ENCODE measurements around the gene PTPRN2.

PTPRN2 gene

GRCh38 chr7:157560258-157560654 is 1027.4 kb downstream of the PTPRN2 start:
- no peak for DNase-seq

DNA sequence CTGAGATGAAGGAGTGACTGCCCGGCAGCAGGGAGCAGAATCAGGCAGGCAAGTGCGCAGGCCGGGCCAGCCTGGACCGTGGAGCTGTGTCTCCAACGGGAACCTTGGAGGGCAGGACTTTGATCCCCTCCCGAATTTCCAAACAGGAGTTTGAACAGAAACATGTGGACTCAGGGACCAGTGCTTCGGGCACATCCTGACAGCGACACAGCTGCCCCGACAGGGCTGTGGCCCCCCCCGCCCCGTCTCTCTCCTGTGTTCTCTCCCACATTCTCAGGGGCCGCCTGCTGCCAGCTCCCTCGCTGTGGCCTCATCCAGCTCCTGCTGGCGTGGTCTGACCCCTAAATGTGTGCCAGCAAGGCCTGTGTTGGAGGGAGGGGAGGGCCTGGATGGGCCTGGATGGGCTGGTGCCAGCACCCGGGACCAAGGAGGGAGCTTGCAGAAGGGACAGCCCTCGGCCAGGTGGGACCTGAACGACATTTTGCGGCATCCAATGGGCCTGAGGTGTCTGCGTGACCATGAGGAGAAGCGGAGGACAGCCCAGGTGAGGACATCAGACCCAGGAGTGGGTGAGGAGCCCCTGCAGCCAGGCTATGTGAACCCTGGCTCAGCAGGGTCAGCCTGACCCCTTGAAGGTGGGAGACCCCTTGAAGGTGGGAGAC is 1027.9 kb downstream of the PTPRN2 start:
- DNase-seq: no peak

DNA sequence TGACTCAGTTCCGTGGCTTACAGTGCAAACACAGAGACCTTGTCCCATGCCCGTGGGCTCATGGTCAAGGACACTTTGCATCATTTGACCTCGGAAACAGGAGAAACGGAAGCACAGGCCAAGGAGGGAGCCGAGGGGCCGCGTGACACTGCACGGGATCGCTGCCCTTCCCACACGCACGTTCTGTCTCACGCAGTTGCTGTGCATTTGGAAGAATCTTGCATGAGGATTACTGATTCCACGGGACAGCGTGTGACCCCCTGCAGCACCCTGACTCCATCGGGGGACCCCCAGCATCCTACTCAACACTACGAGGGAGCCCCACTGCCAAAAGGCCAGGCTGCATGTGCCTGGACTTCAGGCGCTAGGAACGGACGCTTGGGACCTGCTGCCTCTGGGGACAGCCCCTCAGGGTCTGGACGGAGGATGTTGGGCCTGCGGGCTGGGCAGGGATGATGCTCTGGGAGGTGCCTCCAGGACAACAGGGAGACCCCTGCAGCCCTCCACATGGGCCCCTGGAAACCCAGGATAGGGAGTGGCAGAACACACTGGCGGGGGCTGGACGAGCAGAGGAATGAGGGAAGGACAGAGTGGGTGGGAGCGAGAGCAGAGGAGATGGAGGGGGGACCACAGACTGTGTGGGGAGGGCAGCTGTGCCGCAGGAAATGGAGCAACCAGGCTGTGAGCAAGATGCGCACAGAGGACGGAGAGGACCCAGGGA is 1028.6 kb downstream of the PTPRN2 start:
- DNase-seq: no peak

DNA sequence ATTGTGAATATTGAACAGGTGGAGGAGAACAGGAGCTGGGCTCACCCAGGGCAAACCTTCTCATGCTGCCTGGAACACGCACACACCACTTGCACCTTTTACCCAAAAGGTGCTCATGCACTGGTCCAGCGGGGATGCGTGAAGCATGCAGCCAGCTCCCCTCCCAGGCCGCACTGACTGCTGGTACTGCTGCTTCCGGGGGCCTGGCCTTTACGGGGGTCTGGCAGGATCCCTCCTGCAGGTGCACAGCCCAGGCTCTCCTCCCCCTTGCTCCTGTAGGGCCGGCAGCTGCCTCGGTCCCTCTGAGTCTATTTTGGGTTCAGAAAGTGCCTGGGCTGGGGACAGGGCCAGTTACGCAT is 1029.1 kb downstream of the PTPRN2 start:
- DNase-seq: no peak

DNA sequence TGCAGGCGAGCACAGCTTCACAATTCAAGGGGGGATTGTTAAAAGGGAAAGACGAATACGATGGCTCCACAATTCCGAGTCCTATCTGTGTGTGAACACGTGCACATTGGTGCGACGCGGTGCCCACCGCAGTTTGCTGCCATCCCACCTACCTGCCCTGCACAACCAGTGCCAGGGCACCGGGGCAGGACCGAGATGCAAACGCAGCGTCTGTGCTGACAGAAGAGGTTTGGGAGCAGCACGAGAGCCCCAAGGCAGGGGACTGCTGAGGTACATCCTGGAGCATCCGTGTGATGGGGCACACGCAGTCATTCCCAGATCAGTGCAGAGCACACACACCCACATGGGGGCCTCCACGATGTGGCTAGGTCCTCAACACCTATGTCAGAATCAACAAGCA is 1029.6 kb downstream of the PTPRN2 start:
- DNase-seq: no peak

GRCh38 chr7:157557263-157557662 is 1030.4 kb downstream of the PTPRN2 start:
- no peak for DNase-seq

GRCh38 chr7:157556642-157556944 is 1031.0 kb downstream of the PTPRN2 start:
- no peak for DNase-seq

DNA sequence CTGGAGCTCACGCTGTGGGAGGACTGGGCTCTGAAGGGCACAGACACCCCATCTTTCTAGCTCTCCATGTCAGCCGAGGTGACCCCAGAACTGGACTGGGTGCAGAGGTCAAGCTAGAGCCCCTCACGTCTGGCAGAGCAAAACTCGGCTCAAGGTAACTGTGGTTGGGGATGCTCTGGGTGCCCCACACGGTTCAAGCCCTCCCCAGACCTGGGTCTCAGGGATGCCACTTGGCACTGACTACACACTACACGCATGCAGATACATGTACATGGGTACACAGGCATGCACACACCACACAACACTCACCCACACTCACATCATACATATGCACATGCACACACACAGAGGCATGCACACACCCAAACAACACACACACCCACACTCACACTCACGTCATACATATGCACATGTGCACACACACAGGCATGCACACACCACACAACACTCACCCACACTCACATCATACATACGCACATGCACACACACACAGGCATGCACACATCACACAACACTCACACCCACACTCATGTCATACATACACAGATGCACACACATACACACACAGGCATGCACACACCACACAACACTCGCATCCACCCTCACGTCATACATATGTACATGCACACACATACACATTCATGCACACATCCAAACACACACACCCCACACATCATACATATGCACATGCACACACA is 1031.5 kb downstream of the PTPRN2 start:
- DNase-seq: no peak

- no peak for DNase-seq
Observed at GRCh38 chr7:157555313-157555712, 1032.3 kb downstream of the PTPRN2 start.

DNA sequence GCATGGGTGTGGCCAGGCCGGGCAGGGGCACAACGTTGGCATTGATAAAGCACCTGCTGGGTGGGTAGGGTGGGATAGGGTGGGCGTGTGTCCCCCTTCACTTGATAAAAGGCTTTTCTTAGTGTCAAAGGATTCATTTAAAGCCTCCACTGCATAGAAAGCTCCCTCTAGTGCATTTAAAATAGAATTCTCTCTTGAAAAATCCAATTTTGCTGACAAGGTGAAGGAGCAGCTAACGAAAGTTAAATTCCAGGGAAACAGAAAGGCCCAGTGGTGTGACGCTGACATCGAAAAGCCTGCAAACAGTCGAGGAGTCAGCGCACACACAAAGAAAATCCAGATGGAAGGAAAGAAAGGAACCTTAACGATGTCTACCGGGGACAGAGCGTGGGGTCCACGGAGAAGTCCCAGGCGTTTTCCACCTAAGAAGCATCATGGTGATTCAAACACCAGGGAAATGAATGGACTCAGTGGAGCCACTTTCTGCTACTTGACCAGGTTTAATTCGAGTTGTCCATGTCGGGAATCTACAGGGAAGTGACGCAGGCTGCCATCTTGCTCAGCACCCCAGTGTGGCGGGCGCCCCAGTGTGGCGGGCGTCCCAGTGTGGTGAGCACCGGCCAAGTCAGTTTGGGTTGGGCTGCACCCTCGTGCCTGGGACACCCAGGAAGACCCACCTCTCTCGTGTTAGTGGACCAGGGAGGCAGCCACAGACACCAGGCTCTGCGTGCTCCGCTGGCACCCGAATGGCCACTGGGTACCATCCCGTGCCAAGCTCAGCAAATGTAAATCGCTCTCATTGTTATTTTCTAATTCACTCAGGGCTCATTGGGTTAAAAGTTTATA is 1033.0 kb downstream of the PTPRN2 start:
- DNase-seq: no peak

DNA sequence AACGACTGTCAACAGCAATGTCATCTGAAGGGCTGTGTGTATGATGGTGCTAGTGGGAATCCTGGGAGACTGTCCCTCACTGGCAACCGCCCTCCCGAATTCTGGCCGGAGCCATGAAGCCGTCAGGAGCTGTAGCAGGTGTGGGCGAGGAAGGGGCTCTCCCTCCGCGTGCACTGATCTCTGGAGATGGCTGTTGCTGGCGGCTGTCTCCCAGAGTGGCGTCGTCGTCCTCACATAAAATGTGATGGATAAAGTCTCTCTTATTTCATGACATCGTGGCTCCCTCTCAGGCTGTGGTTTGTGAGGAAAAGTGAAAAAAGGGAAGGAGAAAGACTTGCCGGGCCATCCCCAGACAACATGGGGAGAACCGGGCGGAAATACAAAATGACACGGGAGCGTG is 1034.4 kb downstream of the PTPRN2 start:
- DNase-seq: no peak

DNA sequence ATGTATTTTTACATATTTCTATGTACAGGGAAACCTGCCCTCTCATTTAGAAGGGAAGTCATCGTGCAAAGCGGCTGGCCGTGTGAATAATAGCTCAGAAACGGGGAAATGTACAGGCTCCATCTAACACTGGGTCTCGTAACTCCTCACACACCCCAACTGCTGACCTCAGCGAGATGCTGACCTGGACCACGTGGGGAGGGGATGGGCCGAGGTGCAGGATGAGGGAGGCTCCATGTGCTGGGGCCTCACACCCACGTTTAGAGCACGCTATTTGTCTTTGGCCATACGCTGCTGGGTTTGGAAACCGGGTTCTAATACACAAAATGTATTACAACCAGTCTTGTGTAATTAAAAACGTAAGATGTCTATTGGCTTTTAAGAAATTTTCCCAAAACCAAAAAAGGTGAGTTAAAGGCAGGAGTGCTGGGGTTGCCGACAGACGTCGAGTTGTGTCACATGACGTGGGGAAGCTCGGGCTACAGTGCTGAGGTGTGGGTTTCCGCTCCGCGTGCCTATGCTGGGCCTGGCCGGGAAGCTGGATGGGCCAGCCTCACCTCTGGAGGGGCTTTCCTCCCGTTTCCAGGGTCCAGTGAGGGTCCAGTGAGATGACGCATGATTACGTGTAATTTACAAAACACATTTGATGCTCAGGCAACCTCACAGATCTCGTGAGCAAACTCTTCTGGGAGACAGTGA is 1035.2 kb downstream of the PTPRN2 start:
- DNase-seq: no peak

DNA sequence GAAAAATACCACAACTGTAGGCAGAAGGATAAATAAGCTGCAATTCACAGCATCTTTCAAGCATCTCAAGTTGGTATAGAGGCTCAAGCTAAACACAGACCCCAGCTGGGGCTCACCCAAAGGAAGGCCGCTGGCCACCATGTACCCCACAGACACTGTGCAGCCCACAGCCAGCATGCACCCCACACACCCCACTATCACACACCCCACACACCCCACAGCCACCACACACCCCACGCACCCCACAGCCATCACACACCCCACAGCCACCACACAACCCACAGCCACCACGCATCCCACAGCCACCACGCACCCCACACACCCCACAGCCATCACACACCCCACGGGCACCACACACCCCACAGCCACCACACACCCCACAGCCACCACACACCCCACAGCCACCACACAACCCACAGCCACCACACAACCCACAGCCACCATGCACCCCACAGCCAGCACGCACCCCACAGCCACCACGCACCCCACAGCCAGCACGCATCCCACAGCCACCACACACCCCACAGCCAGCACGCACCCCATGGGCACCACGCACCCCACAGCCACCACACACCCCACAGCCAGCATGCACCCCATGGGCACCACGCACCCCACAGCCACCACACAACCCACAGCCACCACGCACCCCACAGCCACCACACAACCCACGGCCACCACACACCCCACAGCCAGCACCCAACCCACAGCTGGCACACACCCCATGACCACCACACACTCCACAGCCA is 1036.1 kb downstream of the PTPRN2 start:
- DNase-seq: no peak

GRCh38 chr7:157550300-157551275 is 1037.0 kb downstream of the PTPRN2 start:
- no peak for DNase-seq

DNA sequence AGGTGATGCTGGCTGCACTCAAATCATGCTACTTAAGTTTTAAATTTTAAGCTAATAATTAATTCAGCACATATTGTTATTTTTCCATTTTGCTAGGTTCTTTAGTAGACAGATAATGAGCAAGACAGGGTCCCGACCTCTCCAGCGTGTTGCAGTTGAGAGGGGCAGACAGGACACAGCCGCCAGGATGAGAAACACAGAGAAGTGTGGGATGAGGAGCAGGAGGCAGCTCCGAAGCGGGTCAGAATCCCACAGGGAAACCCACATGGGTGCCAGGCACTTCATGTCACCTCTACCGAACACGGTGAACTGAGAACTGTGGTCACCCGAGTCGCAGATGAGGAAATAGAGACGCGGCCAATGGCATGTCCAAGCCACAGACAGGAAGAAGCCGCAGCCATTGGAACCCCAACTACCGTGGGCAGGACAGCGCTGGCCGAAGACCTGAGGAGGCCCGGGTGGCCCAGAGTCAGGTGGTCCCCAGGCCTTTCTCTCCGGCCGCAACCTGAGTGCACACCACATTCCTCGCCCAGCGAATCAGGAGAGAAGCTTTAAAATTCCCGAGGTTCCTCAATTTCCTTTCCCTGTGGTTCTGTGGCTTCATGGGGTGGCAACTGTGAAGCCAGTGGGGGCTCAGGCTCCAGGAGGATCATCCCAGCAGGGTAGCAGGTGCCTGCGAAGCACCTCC is 1037.9 kb downstream of the PTPRN2 start:
- DNase-seq: no peak

GRCh38 chr7:157548691-157549303 is 1038.8 kb downstream of the PTPRN2 start:
- no peak for DNase-seq

DNA sequence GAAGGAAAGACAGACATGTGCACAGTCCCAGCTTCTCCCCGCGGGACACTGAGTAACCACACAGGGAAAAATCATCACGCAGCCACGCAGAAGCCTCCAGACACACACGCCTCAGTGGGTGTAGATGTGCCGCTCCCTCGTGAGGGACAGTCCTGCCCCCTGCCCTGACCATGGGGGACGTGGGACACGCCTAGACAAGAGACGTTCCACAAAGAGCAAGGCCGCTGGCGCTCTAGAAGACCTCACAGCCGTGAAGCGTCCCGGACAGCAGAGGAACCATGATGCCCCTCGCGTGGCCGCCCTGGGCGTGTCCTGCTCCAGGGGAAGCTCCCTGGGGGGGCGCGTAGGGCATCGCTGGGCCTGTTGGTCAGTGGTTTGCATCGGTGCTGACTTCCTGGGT is 1040.0 kb downstream of the PTPRN2 start:
- no peak for DNase-seq

GRCh38 chr7:157547102-157547501 is 1040.5 kb downstream of the PTPRN2 start:
- DNase-seq: no peak

- DNase-seq: no peak
Observed at GRCh38 chr7:157545681-157546060, 1042.0 kb downstream of the PTPRN2 start.
